Cardiac muscle cell (in vitro differentiated cells and primary cell): Measurements from ENCODE around the gene EIF4E. TPM values are rescaled to one million over a fixed set of nuclear protein-coding genes. Genes with fewer than 3 reads are reported as not detected.
A peak's percentile ranks its signal among the peaks of the same experiment; 100 is the strongest.

Experiments
- DNase-seq, 2 donors: peaks; one replicate each; pipeline versions ENCODE4 v3.0.0 to v3.0.0-alpha.2; 2010 to 2017; ENCODE audit warnings: low read depth in 1 of 2, low spot score in 1 of 2
- H3K27ac ChIP-seq: fragments of 200-600 bp; sonication (generic); 2 replicates; pipeline ENCODE4 v1.5.1; 2016
- H3K27me3 ChIP-seq: fragments of 200-600 bp; sonication (generic); 2 replicates; pipeline ENCODE4 v1.6.0; 2016; ENCODE audit warnings: control low read depth
- H3K36me3 ChIP-seq: fragments of 200-600 bp; sonication (generic); 2 replicates; pipeline ENCODE4 v1.5.1; 2016; ENCODE audit warnings: control low read depth
- H3K4me1 ChIP-seq: fragments of 200-600 bp; sonication (generic); 2 replicates; pipeline ENCODE4 v1.8.1; 2017; ENCODE audit warnings: low read depth, mild to moderate bottlenecking, mixed run types
- H3K4me3 ChIP-seq: fragments of 200-600 bp; sonication (generic); 2 replicates; pipeline ENCODE4 v1.5.1; 2016; ENCODE audit warnings: mild to moderate bottlenecking
- H3K9me3 ChIP-seq: fragments of 200-600 bp; sonication (generic); 2 replicates; pipeline ENCODE4 v1.5.1; 2017; ENCODE audit warnings: low read depth, mild to moderate bottlenecking, control low read depth
- polyA plus RNA-seq: library from polyadenylated mRNA; unstranded; fragments of >200 nt; fragmentation: Nextera tagmentation; extraction: Ambion mirVana; gene quantifications from 2 replicates; pipeline ENCODE4 v1.2.1, GENCODE V29; 2016
- total RNA-seq: library from RNA; depleted of rRNA; stranded (reverse); fragments of >200 nt; gene quantifications from 2 replicates; pipeline ENCODE4 v1.2.3, GENCODE V29; 2016
- TF ChIP-seq, protein P1 (sequence below): IDR thresholded peaks from 2 replicates; pipeline ENCODE4 v1.5.1; 2012; ENCODE audit warnings: low read depth, mild to moderate bottlenecking, low read length

The EIF4E gene
- total and polyA plus RNA-seq, 2 experiments from 2014 or later, result 119 to 143 TPM

DNA sequence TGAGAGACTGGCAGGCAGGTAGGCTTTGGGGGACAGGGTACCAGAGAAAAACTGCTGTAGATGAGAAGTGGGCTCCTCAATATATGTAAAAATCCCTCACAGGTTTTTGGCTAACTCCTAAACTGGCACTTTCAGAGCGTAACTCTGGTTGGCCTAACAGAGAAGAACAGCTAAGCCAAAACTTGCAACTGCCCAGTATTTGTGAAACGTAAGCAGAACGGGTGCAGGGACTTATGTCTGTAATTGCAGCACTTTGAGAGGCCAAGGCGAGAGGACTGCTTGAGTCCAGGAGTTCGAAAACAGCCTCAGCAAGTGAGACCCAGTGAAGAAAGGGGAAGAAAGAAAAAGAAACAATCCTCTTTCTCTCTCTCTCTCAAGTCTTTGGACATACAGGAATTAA is 25.0 kb downstream of the EIF4E start:
- no peak for DNase-seq
- H3K27ac ChIP-seq, result no peak overlapping the region
- peaks cover 11% of the 10 kb centered on the region for H3K4me1 ChIP-seq
- H3K27me3 ChIP-seq, result no peaks in the 10 kb centered on the region
- peaks cover 12% of the 10 kb centered on the region for H3K36me3 ChIP-seq
- no peaks in the 10 kb centered on the region for H3K9me3 ChIP-seq
- no peak overlapping the region for H3K4me3 ChIP-seq
- TF ChIP-seq, protein P1, sequence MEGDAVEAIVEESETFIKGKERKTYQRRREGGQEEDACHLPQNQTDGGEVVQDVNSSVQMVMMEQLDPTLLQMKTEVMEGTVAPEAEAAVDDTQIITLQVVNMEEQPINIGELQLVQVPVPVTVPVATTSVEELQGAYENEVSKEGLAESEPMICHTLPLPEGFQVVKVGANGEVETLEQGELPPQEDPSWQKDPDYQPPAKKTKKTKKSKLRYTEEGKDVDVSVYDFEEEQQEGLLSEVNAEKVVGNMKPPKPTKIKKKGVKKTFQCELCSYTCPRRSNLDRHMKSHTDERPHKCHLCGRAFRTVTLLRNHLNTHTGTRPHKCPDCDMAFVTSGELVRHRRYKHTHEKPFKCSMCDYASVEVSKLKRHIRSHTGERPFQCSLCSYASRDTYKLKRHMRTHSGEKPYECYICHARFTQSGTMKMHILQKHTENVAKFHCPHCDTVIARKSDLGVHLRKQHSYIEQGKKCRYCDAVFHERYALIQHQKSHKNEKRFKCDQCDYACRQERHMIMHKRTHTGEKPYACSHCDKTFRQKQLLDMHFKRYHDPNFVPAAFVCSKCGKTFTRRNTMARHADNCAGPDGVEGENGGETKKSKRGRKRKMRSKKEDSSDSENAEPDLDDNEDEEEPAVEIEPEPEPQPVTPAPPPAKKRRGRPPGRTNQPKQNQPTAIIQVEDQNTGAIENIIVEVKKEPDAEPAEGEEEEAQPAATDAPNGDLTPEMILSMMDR, result no peak

DNA sequence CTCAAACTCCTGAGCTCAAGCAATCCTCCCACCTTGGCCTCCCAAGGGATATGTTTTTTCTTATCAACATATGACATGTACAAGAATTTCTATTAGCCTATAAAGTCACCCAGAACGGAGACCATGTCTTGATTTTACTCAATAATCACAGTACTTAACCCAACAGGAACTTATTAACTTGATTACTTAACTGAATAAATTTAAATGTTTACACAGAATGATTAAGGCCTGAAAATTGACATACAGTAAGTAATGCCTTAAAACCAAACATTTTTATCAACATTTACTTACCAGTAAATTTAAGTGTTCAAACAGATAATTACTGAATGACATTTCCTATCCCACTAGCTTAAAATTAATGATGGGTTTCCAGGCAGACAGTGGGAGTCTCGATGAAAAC is 25.4 kb downstream of the EIF4E start:
- no peaks in the 10 kb centered on the region for H3K27me3 ChIP-seq
- H3K27ac ChIP-seq, result no peak overlapping the region
- no peaks in the 10 kb centered on the region for H3K9me3 ChIP-seq
- H3K4me1 ChIP-seq, result peaks cover 11% of the 10 kb centered on the region
- H3K36me3 ChIP-seq, result peaks cover 12% of the 10 kb centered on the region
- H3K4me3 ChIP-seq, result no peak overlapping the region
- TF ChIP-seq, protein P1, result no peak
- no peak for DNase-seq

DNA sequence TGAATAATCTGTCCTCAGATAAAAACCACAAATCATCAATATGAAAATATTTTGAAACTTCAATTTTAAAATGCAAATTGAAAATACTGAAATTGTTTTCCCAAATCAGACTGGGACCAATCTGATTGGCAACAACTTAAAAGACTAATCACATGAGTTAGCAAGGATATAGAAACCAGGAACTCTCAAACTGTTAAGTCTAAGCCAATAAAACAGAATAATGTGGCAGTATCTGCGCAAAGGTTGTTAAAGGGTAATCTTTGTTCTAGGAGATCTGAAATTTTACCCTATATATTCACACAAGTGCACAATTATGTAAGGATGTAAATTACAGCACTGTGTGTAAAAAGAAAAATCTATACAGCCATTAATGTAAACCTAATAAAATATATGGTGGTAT is 29.7 kb downstream of the EIF4E start:
- peaks cover 27% of the 10 kb centered on the region for H3K36me3 ChIP-seq
- TF ChIP-seq, protein P1, result no peak
- no peak for DNase-seq

DNA sequence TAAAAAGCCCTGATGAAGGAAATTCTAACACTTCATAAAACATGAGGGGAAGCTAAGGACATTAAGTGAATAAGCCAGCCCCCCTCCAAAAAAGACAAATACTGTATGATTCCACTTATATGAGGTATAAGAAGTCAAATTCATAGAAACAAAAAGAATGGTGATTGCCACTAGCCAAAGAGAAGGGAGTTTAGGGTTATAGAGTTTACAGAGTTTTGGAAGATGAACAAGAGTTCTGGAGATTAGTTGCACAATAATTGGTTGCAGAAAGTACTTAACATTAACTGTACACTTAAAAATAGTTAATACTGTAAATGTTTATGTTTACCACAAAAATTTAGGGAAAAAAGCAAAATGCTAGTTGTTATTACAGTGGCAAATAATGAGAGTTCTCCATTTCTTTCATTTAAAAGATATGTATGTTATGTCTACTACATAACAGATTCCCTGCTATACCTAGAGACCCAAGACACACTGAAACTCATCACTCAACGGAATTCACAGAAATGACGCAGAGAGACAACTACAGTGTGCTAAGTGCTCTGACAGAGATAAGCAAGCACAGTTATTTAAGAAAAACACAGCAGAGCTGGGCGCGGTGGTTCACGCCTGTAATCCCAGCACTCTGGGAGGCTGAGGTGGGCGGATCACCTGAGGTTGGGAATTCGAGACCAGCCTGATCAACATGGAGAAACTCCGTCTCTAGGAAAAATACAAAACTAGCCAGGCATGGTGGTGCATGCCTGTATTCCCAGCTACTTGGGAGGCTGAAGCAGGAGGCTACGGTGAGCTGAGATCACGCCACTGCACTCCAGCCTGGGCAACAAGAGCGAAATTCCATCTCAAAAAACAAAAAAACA is 37.2 kb downstream of the EIF4E start:
- H3K9me3 ChIP-seq, result no peaks in the 10 kb centered on the region
- peaks cover 24% of the 10 kb centered on the region for H3K36me3 ChIP-seq
- no peak overlapping the region for H3K4me3 ChIP-seq
- H3K27ac ChIP-seq, result no peak overlapping the region
- TF ChIP-seq, protein P1, result no peak
- peak in 1 of 2 donors; percentile 21 for DNase-seq
- H3K4me1 ChIP-seq, result no peaks in the 10 kb centered on the region
- no peaks in the 10 kb centered on the region for H3K27me3 ChIP-seq

More for the DNA sequence above, 29.7 kb downstream of the EIF4E start:
- Histone ChIP-seq H3K4me3 (no peak overlapping the region), H3K27me3 (no peaks in the 10 kb centered on the region), H3K27ac (no peak overlapping the region), H3K4me1 (no peaks in the 10 kb centered on the region), H3K9me3 (no peaks in the 10 kb centered on the region)

DNA sequence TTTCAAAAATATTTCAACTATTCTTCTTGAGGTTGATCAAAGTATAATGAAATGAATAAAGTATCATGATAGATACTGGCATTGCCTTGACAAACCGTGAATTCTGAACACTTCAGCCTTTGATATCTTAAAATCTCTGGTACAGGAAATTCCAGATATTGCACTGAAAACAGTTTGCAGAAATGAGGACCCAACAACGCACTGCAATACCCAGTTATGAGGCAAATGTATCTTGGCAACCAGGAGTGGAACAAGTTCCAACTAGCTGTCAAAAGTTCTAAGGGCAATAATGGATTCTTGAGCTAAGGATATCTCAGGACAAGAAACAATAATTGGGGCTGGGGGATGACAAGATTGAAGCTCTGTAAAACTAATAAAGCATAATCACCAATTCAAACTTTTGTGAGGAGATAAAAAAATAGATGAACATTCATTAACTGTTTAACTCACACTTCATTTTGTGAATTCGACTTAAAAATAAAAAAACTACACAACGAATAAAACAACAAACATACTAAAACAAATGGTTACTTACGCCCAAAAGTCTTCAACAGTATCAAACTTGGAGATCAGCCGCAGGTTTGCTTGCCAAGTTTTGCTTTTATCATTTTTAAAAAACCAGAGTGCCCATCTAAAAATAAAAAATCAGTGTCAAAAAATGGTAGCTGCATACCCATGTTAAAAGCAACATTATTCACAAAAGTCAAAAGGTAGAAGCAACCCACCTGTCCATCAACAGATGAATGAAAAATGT is 38.1 kb downstream of the EIF4E start:
- Histone ChIP-seq H3K9me3 (no peaks in the 10 kb centered on the region), H3K27ac (no peak overlapping the region), H3K4me1 (no peaks in the 10 kb centered on the region), H3K27me3 (no peaks in the 10 kb centered on the region), H3K36me3 (peaks cover 33% of the 10 kb centered on the region), H3K4me3 (no peak overlapping the region)
- peak in 1 of 2 donors; percentile 75 for DNase-seq
- TF ChIP-seq, protein P1, result no peak
